ENCODE results near the gene CTXND1.

DNA sequence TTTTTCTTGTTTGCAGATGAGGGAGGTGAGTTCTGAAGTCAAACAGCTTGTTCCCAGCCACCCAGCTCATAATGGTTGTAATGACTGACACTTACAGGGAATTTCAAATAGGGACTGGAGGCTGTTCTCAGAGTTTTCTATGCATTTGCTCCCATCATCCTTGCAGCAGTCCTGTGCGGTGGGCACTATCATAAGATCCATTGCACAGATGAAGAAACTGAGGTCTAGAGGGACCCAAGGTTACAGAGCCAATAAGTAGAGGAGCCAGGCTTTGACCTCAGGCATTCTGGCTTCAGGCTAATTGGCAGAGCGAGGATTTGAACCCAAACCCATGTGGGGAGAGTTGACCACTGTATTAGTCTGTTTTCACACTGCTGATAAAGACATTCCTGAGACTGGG, 66.9 kb downstream of the CTXND1 start:
- TF ChIP-seq ARNTL (CRISPR knock-in tag; IDR thresholded peaks at IDR 0.05; ENCODE audit: borderline replicate concordance, low read depth) (no peak), TCF4 (CRISPR knock-in tag; IDR thresholded peaks at IDR 0.05; ENCODE audit: borderline replicate concordance) (no peak), TOX (CRISPR knock-in tag; IDR thresholded peaks at IDR 0.05; ENCODE audit: borderline replicate concordance) (no peak), ZC3H10 (CRISPR knock-in tag; IDR thresholded peaks at IDR 0.05) (no peak), ISL1 (CRISPR knock-in tag; IDR thresholded peaks at IDR 0.05) (no peak), ESRRG (CRISPR knock-in tag; IDR thresholded peaks at IDR 0.05) (no peak), ZFP30 (CRISPR knock-in tag; IDR thresholded peaks at IDR 0.05) (no peak)
- TF ChIP-seq, protein P1, sequence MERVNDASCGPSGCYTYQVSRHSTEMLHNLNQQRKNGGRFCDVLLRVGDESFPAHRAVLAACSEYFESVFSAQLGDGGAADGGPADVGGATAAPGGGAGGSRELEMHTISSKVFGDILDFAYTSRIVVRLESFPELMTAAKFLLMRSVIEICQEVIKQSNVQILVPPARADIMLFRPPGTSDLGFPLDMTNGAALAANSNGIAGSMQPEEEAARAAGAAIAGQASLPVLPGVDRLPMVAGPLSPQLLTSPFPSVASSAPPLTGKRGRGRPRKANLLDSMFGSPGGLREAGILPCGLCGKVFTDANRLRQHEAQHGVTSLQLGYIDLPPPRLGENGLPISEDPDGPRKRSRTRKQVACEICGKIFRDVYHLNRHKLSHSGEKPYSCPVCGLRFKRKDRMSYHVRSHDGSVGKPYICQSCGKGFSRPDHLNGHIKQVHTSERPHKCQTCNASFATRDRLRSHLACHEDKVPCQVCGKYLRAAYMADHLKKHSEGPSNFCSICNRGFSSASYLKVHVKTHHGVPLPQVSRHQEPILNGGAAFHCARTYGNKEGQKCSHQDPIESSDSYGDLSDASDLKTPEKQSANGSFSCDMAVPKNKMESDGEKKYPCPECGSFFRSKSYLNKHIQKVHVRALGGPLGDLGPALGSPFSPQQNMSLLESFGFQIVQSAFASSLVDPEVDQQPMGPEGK (CRISPR knock-in tag; IDR thresholded peaks at IDR 0.05; ENCODE audit: borderline replicate concordance), result no peak
- TF ChIP-seq, protein P2, sequence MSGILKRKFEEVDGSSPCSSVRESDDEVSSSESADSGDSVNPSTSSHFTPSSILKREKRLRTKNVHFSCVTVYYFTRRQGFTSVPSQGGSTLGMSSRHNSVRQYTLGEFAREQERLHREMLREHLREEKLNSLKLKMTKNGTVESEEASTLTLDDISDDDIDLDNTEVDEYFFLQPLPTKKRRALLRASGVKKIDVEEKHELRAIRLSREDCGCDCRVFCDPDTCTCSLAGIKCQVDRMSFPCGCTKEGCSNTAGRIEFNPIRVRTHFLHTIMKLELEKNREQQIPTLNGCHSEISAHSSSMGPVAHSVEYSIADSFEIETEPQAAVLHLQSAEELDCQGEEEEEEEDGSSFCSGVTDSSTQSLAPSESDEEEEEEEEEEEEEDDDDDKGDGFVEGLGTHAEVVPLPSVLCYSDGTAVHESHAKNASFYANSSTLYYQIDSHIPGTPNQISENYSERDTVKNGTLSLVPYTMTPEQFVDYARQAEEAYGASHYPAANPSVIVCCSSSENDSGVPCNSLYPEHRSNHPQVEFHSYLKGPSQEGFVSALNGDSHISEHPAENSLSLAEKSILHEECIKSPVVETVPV (CRISPR knock-in tag; IDR thresholded peaks at IDR 0.05), result no peak

Measured in SK-N-SH treated with all-trans-retinoic acid at 6 μM for 48 hours (cell line).